ENCODE data around the gene LHFPL6.

LHFPL6 gene

DNA sequence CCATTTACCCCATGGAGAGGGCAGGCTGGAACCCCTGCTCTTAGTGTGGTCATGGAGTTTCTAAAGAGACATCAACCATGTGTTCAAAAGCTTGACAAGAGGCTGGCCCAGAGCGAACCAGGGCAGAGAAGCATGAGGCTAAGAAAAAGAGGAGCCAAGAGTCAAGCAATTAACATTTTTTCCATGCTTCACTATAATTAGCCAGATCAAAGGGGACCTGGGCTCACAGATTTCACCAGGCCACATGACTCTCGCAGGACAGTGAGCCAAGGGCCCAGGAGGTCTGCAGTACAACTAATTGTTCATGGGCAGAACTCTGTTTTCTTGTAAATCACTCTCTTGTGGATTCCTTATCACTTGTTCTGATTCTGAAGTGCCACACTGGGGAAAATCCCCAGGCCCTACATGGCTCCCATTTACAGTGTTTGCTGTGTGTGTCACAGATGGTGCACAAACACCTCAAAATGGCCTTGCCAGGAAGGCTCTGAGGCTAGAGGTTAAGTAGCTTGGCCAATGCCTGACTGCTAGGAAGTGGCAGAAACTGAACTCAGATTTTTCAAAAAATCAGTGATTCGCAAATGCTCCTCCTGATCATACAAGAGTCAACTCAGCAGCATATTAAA is 101.2 kb downstream of the LHFPL6 start:
- TF ChIP-seq, protein P1, sequence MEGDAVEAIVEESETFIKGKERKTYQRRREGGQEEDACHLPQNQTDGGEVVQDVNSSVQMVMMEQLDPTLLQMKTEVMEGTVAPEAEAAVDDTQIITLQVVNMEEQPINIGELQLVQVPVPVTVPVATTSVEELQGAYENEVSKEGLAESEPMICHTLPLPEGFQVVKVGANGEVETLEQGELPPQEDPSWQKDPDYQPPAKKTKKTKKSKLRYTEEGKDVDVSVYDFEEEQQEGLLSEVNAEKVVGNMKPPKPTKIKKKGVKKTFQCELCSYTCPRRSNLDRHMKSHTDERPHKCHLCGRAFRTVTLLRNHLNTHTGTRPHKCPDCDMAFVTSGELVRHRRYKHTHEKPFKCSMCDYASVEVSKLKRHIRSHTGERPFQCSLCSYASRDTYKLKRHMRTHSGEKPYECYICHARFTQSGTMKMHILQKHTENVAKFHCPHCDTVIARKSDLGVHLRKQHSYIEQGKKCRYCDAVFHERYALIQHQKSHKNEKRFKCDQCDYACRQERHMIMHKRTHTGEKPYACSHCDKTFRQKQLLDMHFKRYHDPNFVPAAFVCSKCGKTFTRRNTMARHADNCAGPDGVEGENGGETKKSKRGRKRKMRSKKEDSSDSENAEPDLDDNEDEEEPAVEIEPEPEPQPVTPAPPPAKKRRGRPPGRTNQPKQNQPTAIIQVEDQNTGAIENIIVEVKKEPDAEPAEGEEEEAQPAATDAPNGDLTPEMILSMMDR (IDR thresholded peaks at IDR 0.05; ENCODE audit: low read depth, low read length, missing control alignments) = no peak

DNA sequence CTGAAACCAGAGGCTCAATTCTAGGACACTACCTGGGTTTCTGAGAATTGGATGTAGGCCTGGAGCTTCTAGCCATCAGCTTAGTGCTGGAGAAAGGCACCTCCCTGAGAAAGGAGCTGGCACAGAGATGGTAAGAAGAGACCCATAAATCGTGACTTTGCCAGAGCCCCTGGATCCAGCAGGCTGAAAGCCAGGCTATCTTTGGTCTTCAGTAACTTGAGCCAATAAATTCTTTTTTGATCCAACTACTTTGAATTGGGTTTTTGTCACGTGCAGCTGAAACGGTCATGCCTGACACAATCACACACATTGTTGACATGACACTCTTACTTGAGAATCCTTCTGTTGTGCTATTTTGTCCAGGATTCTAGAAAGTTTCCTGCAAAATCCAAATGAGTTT is 103.4 kb downstream of the LHFPL6 start:
- DNase-seq (ENCODE audit: extremely low read depth, low read depth) = no peak
- TF ChIP-seq, protein P1 (IDR thresholded peaks at IDR 0.05; ENCODE audit: low read depth, low read length, missing control alignments) = no peak
- no peak overlapping the region for H3K4me3 ChIP-seq (replicated peaks; ENCODE audit: low read depth, low read length)

More for the DNA sequence above, 101.2 kb downstream of the LHFPL6 start:
- no peak overlapping the region for H3K4me3 ChIP-seq (replicated peaks; ENCODE audit: low read depth, low read length)
- no peak for DNase-seq (ENCODE audit: extremely low read depth, low read depth)

DNA sequence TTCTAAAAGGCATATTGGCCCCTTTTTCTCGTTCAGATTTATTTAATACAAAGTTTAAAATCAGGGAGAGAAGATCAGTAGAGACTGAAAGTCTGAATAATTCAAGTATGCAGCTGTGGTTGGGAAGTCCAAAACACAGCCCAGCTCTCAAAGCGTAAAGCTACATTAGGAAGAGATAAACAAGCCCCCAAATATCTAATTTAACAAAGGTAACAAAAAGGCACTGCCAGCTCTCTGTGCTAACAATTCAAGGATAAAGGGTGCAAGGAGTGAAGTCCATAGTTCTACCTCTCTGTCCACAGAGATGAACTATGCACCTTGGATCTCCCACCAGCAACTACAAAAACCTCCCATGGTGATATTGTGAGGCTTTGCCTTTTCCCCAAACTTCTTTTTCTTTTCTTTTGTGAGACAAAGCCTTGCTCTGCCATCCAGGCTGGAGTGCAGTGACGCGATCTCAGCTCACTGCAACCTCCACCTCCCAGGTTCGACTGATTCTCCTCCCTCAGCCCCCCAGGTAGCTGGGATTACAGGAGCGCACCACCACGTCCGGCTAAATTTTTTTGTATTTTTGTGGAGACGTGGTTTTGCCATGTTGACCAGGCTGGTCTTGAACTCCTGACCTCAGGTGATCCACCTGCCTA is 104.4 kb downstream of the LHFPL6 start:
- no peak overlapping the region for H3K4me3 ChIP-seq (replicated peaks; ENCODE audit: low read depth, low read length)
- DNase-seq (ENCODE audit: extremely low read depth, low read depth) = no peak
- TF ChIP-seq, protein P1 (IDR thresholded peaks at IDR 0.05; ENCODE audit: low read depth, low read length, missing control alignments) = no peak

- TF ChIP-seq, protein P1 (IDR thresholded peaks at IDR 0.05; ENCODE audit: low read depth, low read length, missing control alignments) = no peak
- H3K4me3 ChIP-seq (replicated peaks; ENCODE audit: low read depth, low read length) = no peak overlapping the region
- no peak for DNase-seq (ENCODE audit: extremely low read depth, low read depth)
Observed at GRCh38 chr13:39496506-39496905, 106.5 kb downstream of the LHFPL6 start.

DNA sequence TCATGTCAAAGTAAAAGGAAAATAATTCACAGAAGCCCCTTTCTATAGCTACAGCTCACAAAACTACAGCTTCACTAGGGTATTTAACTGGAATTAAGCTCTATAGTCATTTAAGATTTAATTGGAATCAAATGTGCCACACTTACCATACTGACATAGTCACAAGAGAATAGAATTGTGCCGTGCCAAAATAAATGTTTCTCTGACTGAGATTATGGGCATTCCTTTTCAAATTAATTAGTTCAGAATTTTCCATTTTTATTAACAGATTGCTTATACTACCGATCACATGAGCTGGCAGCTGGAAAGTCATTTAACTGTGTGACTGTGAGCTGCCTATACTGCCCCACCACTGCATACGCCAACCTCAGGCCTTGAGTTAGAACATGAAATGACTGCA is 108.4 kb downstream of the LHFPL6 start:
- TF ChIP-seq, protein P1 (IDR thresholded peaks at IDR 0.05; ENCODE audit: low read depth, low read length, missing control alignments) = no peak
- DNase-seq (ENCODE audit: extremely low read depth, low read depth) = no peak
- no peak overlapping the region for H3K4me3 ChIP-seq (replicated peaks; ENCODE audit: low read depth, low read length)

GRCh38 chr13:39494006-39494405 is 109.0 kb downstream of the LHFPL6 start:
- TF ChIP-seq, protein P1 (IDR thresholded peaks at IDR 0.05; ENCODE audit: low read depth, low read length, missing control alignments) = no peak
- no peak for DNase-seq (ENCODE audit: extremely low read depth, low read depth)
- H3K4me3 ChIP-seq (replicated peaks; ENCODE audit: low read depth, low read length) = no peak overlapping the region

All from HFF-Myc (cell line).